Measurements from ENCODE around the gene MSRB3.

- no peak for TF ChIP-seq CTCF (IDR thresholded peaks at IDR 0.05)
- TF ChIP-seq POLR2A (IDR thresholded peaks at IDR 0.05) = no peak
- no peak for TF ChIP-seq POLR2AphosphoS5 (IDR thresholded peaks at IDR 0.05)
Measured at GRCh38 chr12:65432114-65432513, 153.6 kb downstream of the MSRB3 start.

Measured in gastroesophageal sphincter (tissue), 3 donors.